GM18499 (cell line): ENCODE measurements around the gene PTPRN.
"Not testable (repeated sequence)": the region's sequence is repeated elsewhere in the genome, so short reads cannot be mapped to it uniquely, and the experiment has no call there.

ENCODE experiments used
- ATAC-seq: cut with Tn5 transposase; IDR thresholded peaks from one replicate; pipeline ENCODE4 v1.9.1; 2021; ENCODE audit warnings: moderate number of reproducible peaks; ENCODE audit not compliant: insufficient read depth, unreplicated experiment

The PTPRN gene

DNA sequence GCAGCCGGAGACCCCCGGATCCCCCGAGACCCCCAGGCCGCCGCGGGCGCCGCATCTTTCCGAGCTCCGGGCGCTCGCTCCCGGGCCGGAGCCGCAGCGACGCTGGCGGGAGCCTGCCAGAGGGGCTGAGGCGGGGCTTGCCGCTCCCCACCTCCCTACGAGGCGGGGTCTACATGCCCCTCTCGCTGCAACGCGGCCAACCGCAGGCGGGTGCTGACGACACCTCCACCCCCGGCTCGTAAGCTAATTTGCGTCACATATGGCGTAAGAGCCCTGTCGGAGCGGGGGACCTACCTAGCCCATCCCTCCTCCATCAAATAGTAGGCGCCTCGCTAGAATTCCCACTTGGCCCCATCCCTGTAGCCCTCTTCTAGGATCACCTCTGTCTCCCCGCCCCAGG lies at the start of gene PTPRN:
Gene PTPRN (minus strand): TSS at position 124 of the 400 bp plus-strand sequence. CDS start 69 bp downstream, at position 55.
- ATAC-seq, result no peak

DNA sequence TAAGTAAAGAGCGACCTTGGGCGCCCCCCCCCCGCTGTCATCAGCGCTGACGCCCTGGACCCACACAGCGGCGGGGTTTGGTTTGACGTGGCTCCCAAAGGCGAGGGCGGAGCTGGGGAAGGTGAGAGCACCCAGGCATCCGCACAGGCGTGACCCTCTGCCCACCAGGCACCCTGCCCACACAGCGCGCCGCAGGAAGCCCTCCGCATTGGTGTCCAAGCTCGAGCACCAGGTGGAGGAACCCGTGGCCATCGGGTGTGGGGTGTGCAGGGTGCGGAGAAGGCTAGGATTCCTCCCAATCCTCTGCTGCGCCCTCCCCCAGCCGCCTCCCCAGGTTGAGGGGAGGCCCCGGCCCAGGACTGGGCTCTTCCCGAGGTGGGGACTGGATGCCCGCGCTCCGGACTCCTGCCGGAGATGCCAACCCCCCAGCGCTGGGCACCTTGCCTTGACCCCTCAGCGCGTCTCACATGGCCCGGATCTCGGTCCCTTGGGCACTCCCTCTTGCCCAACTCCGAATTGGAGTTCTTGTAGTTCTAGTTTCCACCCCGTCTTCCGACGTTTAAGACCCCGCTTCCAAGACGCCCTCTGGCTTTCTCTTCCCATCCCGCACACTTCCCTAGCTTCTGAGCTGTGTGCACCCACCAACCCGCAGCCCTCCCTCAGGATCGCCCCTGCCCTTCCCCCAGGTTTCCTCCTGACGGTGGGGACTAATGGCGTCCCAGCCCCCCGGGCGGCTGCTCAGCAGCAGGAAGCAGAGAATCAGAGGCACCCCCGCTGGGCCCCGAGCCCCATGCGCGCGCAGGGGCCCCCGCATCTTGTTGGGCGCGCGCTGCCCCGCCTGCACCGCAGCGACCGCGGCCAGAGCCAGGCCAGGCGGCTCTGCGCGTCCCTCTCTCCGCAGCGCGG lies 49.2 kb upstream of the PTPRN start:
- ATAC-seq, result no peak

GRCh38 chr2:219356834-219357233 lies 47.6 kb upstream of the PTPRN start:
- ATAC-seq, result no peak

GRCh38 chr2:219354582-219354981 lies 45.4 kb upstream of the PTPRN start:
- no peak for ATAC-seq

- ATAC-seq, result no peak
Observed at GRCh38 chr2:219353129-219353528, 43.9 kb upstream of the PTPRN start.

GRCh38 chr2:219352448-219353023 lies 43.3 kb upstream of the PTPRN start:
- ATAC-seq, result no peak

DNA sequence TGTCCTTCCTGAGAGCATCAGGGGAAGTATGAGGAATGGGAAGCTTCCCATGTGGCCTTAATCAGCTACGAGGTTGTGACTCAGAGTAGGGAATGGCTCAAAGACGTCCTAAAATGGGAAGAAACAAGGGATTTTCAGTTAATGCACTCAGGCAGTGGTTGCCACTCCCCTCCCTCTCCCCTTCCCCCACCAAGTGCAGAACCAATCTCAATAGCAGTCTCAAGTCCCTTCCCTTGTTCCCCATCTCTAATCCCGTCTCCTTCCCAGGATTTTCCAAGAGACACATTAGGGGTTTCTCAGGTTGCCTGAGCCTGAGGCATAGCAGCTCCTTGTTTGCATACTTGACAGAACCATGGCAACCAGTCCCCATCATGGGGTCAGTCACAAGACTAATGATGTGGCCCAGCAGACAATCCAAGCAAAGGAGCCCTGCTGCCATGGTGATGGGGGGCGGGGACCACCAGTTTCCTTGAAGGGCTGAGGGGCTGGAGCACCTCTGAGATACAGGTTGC lies 41.6 kb upstream of the PTPRN start:
- ATAC-seq, result no peak

- ATAC-seq, result no peak
Observed at GRCh38 chr2:219350215-219350614, 41.0 kb upstream of the PTPRN start.

DNA sequence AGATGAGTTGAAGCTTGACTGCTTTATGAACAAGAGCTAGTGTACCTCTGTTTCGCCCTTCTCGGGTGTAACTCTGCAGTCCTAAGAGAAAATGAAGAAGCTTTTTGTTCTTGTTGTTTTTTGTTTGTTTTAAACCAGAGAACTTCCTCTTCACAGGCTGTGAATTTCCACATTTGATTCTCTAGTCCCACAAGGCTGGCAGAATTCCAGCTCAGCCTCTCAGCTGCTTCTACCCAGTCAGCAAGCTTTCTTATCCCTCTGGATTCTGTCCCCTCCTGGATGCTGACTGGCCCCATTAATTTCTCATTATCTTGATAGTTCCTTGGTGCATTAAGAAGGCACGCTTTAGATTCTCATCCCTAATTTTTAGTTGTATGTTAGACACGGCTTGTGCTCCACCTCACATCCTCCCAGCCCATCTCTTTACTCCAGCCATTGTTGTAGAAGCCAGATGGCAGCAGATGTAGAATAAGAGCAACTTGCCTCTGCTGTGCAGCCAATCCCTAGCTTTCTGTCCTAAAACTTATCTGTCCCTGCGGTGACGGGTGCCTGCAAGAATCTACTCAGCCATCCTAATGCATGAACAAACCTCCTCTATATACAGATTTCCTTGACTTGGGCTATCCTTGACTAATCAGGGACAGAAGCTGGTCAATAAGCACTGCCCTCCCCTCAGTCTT lies 35.7 kb upstream of the PTPRN start:
- ATAC-seq, result no peak

DNA sequence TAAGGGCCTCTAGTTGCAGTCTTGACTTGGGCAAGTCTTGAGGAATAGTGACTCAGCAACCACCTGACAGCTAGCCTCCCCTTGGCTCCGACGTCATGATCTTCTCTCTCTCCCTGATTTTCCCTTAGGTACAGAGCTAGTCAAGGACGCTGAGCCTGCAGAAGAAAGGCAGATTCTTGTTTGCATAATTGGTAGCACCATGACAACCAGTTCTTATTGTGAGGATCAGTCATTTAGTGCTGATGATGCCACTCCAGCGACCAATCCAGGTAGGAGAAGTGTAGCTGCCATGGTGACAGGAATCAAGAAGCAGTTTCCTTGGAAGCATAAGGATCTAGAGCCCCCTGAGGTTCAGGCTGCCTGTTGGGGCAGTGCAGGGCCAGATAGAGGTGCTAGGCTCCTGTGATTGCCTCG lies 26.2 kb upstream of the PTPRN start:
- no peak for ATAC-seq

GRCh38 chr2:219334076-219334475 lies 24.9 kb upstream of the PTPRN start:
- no peak for ATAC-seq

DNA sequence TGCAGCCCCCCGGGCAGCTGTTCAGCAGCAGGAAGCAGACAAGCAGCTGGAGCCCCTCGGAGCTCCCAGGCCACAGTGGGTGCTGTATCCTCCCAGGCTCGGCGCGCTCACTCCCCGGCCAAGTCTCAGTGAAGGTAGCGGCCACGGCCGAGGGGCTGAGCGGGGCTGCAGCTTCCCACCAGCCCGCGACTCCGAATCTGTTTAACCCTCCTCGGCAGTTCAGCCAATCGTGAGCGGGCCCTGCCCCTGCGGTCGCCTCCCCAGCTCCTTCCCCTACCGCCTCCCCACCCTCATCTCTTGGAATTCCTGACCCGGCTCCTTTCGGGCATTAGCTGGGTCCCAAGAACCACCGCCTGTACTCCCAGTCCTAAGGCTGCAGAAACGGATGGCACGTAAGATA lies 23.3 kb upstream of the PTPRN start, which contains the start of gene RESP18:
Gene RESP18 (minus strand): TSS at position 203 of the 400 bp plus-strand sequence.
- ATAC-seq, result no peak

DNA sequence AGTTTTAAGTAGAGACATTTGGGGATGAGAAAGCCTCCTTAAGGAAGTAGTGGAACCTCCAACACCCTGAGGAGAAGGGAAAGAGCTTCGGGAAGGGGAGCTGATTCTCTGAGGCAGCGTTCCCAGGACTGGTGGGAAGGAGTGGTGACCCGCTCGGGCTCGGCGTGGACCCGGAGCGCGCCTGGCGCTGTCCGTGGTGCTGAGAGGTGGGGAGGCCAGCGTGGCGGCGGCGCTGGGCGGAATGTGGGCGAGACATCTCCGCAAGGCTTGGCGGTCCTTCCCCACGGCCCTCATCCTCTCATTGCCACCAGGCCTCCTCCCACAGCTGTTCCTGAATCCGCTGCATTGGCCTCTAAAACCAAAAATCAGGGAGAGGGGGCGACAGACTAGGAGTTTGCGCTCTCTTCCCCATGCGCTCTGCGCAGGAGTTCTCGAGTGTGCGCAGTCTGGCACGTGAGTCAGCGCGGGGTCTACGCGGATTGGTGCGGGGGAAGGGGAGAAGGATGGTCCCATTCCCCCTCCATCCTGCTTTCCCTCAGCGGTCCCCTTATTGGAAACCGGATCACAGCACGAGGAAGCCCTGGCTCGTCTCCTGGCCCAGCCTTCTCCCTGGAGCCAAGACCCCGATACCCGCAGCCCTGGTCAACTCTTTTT lies 22.5 kb upstream of the PTPRN start:
- no peak for ATAC-seq

DNA sequence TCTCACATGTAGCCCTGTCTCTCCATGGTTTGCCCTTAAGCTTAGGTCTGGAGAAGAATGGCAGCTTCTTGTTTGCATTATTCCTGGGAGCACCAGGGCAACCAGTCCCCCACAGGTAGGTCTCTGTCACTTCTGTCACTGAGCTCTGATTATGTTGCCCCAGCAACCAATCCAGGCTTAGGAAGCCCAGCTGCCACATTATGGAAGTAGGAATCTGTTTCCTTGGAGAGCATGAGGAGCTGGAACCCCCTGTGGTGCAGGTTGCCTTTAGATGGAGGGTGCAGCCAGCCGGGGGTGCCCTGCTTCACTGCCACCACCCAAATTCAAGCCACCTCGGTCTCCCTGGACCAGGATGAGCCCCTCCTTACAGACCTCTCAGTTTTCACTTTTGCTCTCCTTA lies 18.5 kb upstream of the PTPRN start:
- ATAC-seq, result no peak

DNA sequence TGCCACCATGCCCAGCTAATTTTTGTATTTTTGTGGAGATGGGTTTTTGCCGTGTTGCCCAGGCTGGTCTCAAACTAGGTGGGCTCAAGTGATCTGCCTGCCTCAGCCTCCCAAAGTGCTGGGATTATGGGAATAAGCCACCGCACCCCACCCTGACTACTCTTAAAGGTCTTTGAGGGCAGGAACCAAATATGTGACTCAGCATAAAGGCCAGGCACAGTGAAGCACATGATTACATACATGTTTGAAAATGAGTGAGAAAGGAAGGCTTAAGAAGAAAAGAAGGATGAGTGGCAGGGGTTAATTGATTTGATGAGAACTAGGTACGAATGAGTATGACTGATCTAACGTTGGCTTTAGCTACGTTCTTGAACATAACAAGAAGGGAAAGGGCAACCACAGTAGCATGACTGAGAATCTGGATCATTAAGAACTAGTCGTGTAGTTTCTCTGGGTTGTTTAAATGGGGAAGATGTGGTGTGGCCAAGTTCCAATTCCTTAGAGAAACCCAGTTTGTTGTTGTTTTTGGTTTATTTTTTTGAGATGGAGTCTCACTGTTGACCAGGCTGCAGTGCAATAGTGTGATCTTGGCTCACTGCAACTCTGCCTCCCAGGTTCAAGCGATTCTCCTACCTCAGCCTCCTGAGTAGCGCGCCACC lies 16.6 kb upstream of the PTPRN start:
- no peak for ATAC-seq

GRCh38 chr2:219325136-219325535 lies 15.9 kb upstream of the PTPRN start:
- no peak for ATAC-seq

DNA sequence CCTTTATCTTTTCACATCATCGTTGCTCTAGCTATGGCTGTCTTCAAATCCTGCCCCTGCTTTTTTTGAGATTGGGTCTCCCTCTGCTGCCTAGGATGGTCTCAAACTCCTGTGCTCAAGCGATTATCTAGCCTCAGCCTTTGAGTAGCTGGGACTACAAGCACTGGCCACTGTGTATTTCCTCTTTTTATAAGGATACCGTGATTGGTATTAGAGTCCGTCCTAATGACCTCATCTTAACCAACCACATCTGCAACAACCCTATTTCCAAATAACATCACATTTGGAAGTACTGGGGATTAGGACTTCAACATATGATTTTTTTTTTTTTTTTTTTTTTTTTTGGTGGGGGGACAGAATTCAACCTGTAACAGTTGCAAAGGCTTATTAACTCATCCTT lies 14.2 kb upstream of the PTPRN start:
- no peak for ATAC-seq

DNA sequence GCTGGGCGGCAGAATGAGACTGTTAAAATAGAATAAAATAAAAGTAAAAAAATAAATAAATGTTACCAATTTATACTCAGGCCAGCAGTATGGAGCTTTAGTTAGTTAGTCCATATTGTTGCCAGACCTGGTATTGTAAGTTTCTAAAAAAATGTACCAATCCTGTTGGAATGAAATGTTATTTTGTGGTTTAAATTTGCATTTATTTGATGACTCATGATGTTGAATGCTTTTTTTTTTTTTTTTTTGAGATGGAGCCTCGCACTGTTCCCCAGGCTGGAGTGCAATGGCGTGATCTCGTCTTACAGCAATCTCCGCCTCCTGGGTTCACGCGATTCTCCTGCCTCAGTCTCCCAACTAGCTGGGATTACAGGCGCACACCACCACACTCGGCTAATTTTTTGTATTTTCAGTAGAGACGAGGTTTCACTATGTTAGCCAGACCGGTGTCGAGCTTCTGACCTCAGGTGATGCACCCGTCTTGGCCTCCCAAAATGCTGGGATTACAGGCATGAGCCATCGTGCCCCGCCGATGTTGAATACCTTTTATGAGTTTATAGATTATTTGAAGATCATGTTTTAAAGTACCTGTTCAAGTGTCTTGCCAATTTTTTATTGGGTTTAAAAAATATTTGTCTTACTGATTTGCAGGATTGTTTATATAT lies 5.7 kb upstream of the PTPRN start:
- ATAC-seq, result no peak

GRCh38 chr2:219312683-219313263 lies 3.6 kb upstream of the PTPRN start:
- not testable (repeated sequence) for ATAC-seq
